ENCODE measurements around the gene CTIF. TPM values are rescaled to one million over a fixed set of nuclear protein-coding genes. Genes with fewer than 3 reads are reported as not detected.

CTIF gene
- total and polyA plus RNA-seq, 10 donors = 5.2 to 39.2 (median 18.5) TPM

- peak; percentile 70 for DNase-seq
- 77 to 87% (median 82%) methylated on average over 11 to 18 of the region's 18 CpGs for WGBS, 5 donors
- Histone ChIP-seq H3K36me3 (no peaks in the 10 kb centered on the region), H3K27ac (no peak overlapping the region), H3K9me3 (no peaks in the 10 kb centered on the region), H3K4me1 (peaks cover 0 to 24% (median 5%) of the 10 kb centered on the region in 6 donors), H3K4me3 (no peak overlapping the region), H3K27me3 (replicated peaks in 1 of 7) (no peaks in the 10 kb centered on the region)
- intact Hi-C loops (cut with DNase I; ENCODE audit: low total_unique reads) = no loop called here
- TF ChIP-seq CTCF (IDR thresholded peaks at IDR 0.05 in 8 of 11, conservative IDR thresholded peaks at IDR 0.05 in 3 of 11) (no peak), POLR2AphosphoS5 (IDR thresholded peaks at IDR 0.05) (peak in 2 of 3 donors; percentile 41 to 63)
These were observed 350.5 kb downstream of the CTIF start for GRCh38 chr18:48889115-48889941.

DNA sequence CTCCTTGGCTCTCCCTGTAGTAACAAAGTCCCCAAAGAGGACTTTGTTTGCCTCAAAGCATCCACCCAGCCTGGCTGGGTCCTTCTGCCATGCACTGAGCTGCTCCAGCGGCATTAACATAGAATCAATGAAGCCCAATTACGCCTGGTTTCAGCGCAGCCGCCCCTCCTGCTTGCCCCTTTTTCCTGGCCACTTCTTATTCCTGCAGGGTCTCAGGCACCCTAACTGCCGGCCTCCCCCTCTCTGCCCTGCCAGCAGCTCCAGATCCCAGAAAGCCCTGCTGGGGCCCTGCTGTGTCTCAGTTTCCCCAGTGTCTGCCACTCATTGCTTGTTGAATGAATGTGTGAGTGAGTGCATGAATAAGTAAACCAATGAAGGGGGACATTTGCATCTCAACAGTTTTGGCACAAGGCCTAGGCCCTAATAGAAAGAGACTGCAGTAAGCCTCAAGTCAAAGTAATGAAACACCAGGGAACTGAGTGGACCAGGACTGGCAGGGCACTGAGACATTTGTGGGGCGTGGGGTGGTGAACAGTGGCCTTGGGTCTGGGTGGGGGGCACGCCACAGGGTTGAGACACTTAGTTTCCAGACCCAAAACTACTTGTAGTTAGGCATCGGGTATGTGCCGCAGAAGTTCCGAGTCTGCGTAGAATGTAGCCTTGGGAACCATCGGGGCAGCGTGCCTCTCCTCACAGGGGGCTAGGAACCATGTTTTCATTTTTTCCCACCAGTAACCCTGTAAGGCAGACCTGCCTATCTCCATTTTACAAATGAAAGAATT, 351.3 kb downstream of the CTIF start:
- DNase-seq = peak; percentile 48
- no peak overlapping the region for H3K27ac ChIP-seq
- WGBS, 5 donors = 93 to 96% (median 96%) methylated on average over 13 of the region's 13 CpGs
- no peaks in the 10 kb centered on the region for H3K36me3 ChIP-seq
- H3K4me1 ChIP-seq = peaks cover 0 to 24% (median 5%) of the 10 kb centered on the region in 6 donors
- H3K9me3 ChIP-seq = no peaks in the 10 kb centered on the region
- no peak overlapping the region for H3K4me3 ChIP-seq
- no peak for TF ChIP-seq POLR2AphosphoS5 (IDR thresholded peaks at IDR 0.05)
- no peak for TF ChIP-seq CTCF (IDR thresholded peaks at IDR 0.05 in 8 of 11, conservative IDR thresholded peaks at IDR 0.05 in 3 of 11)
- intact Hi-C loops (cut with DNase I; ENCODE audit: low total_unique reads) = no loop called here
- no peaks in the 10 kb centered on the region for H3K27me3 ChIP-seq (replicated peaks in 1 of 7)

GRCh38 chr18:48891721-48892120, 352.9 kb downstream of the CTIF start:
- intact Hi-C loops (cut with DNase I; ENCODE audit: low total_unique reads) = no loop called here
- no peak for TF ChIP-seq CTCF (IDR thresholded peaks at IDR 0.05 in 8 of 11, conservative IDR thresholded peaks at IDR 0.05 in 3 of 11)
- TF ChIP-seq POLR2A (IDR thresholded peaks at IDR 0.05) = no peak
- WGBS, 5 donors = 90 to 99% (median 98%) methylated on average over 4 of the region's 4 CpGs
- H3K4me3 ChIP-seq = no peak overlapping the region
- no peaks in the 10 kb centered on the region for H3K36me3 ChIP-seq
- H3K27me3 ChIP-seq (replicated peaks in 1 of 7) = no peaks in the 10 kb centered on the region
- no peaks in the 10 kb centered on the region for H3K9me3 ChIP-seq
- DNase-seq = peak; percentile 68
- no peak overlapping the region for H3K27ac ChIP-seq
- peaks cover 0 to 33% (median 9%) of the 10 kb centered on the region in 6 donors for H3K4me1 ChIP-seq
